H9 (cell line): ENCODE data around the gene VPS9D1. TPM values are rescaled to one million over a fixed set of nuclear protein-coding genes. Genes with fewer than 3 reads are reported as not detected.
"Not testable (repeated sequence)": the region's sequence is repeated elsewhere in the genome, so short reads cannot be mapped to it uniquely, and the experiment has no call there.

Source experiments
- DNase-seq: peaks from one replicate; pipeline ENCODE4 v3.0.0-alpha.2; 2017
- H2AFZ ChIP-seq: one replicate; pipeline ENCODE4 v1.6.1; 2013; ENCODE audit warnings: mild to moderate bottlenecking, low read length, control low read depth, moderate library complexity
- H2AK5ac ChIP-seq: 2 replicates; pipeline ENCODE4 v1.6.1; 2013; ENCODE audit warnings: low read length, control low read depth, mixed read lengths; ENCODE audit not compliant: insufficient read length
- H2BK120ac ChIP-seq: one replicate; pipeline ENCODE4 v1.6.1; 2013; ENCODE audit warnings: low read depth, mild to moderate bottlenecking, low read length, control low read depth, inconsistent platforms; ENCODE audit not compliant: poor library complexity, severe bottlenecking
- H2BK12ac ChIP-seq: 2 replicates; pipeline ENCODE4 v1.6.1; 2013; ENCODE audit warnings: low read length, control low read depth, mixed read lengths, low read depth; ENCODE audit not compliant: insufficient read length
- H2BK15ac ChIP-seq: 2 replicates; pipeline ENCODE4 v1.6.1; 2013; ENCODE audit warnings: low read depth, low read length, control low read depth
- H2BK20ac ChIP-seq: one replicate; pipeline ENCODE4 v1.6.1; 2013; ENCODE audit warnings: low read depth, mild to moderate bottlenecking, low read length, control low read depth, inconsistent platforms; ENCODE audit not compliant: poor library complexity, severe bottlenecking
- H2BK5ac ChIP-seq: 2 replicates; pipeline ENCODE4 v1.6.1; 2013; ENCODE audit warnings: low read length, control low read depth, mixed read lengths; ENCODE audit not compliant: insufficient read length
- H3K14ac ChIP-seq: 2 replicates; pipeline ENCODE4 v1.6.1; 2013; ENCODE audit warnings: low read length, control low read depth; ENCODE audit not compliant: insufficient read depth
- H3K18ac ChIP-seq: 2 replicates; pipeline ENCODE4 v1.6.1; 2013; ENCODE audit warnings: low read depth, mild to moderate bottlenecking, mixed read lengths, low read length, control low read depth; ENCODE audit not compliant: insufficient read length
- H3K23ac ChIP-seq: 2 replicates; pipeline ENCODE4 v1.6.1; 2013; ENCODE audit warnings: low read length, control low read depth, mixed read lengths, low read depth; ENCODE audit not compliant: insufficient read length
- H3K23me2 ChIP-seq: 2 replicates; pipeline ENCODE4 v1.6.1; 2013; ENCODE audit warnings: low read depth, mild to moderate bottlenecking, mixed read lengths, low read length, control low read depth; ENCODE audit not compliant: insufficient read length, poor library complexity, severe bottlenecking
- H3K27ac ChIP-seq: 2 replicates; pipeline ENCODE4 v1.5.1; 2013; ENCODE audit warnings: low read length, control low read depth, mixed read lengths, low read depth; ENCODE audit not compliant: insufficient read length
- H3K27me3 ChIP-seq: 2 replicates; pipeline ENCODE4 v1.6.1; 2013; ENCODE audit warnings: low read length, control low read depth, inconsistent platforms; ENCODE audit not compliant: insufficient read depth
- H3K4ac ChIP-seq: 2 replicates; pipeline ENCODE4 v1.6.1; 2013; ENCODE audit warnings: low read depth, mild to moderate bottlenecking, control low read depth, inconsistent platforms, low read length, moderate library complexity
- H3K4me1 ChIP-seq: 2 replicates; pipeline ENCODE4 v1.6.1; 2013; ENCODE audit warnings: low read length, control low read depth, inconsistent platforms; ENCODE audit not compliant: insufficient read depth
- H3K4me2 ChIP-seq: 2 replicates; pipeline ENCODE4 v1.6.1; 2013; ENCODE audit warnings: low read length, control low read depth, mixed read lengths; ENCODE audit not compliant: insufficient read length, insufficient read depth
- H3K56ac ChIP-seq: 2 replicates; pipeline ENCODE4 v1.6.1; 2013; ENCODE audit warnings: low read depth, mild to moderate bottlenecking, mixed read lengths, low read length, control low read depth; ENCODE audit not compliant: insufficient read length
- H3K79me1 ChIP-seq: 2 replicates; pipeline ENCODE4 v1.6.1; 2013; ENCODE audit warnings: low read depth, mild to moderate bottlenecking, moderate library complexity, low read length, control low read depth, inconsistent platforms; ENCODE audit not compliant: insufficient read depth, poor library complexity, severe bottlenecking
- H3K79me2 ChIP-seq: 2 replicates; pipeline ENCODE4 v1.6.1; 2013; ENCODE audit warnings: low read length, control low read depth, inconsistent platforms; ENCODE audit not compliant: insufficient read depth
- H3K9ac ChIP-seq: 2 replicates; pipeline ENCODE4 v1.6.1; 2013; ENCODE audit warnings: low read length, control low read depth, mixed read lengths; ENCODE audit not compliant: insufficient read length; ENCODE audit errors: extremely low read depth
- H3K9me3 ChIP-seq: one replicate; pipeline ENCODE4 v1.6.1; 2013; ENCODE audit warnings: low read depth, low read length, inconsistent platforms; ENCODE audit not compliant: control insufficient read depth
- H3T11ph ChIP-seq: one replicate; pipeline ENCODE4 v1.6.1; 2013; ENCODE audit warnings: mild to moderate bottlenecking, low read length, control low read depth, inconsistent platforms
- H4K20me1 ChIP-seq: one replicate; pipeline ENCODE4 v1.6.1; 2013; ENCODE audit not compliant: control insufficient read depth, insufficient read length, insufficient read depth
- H4K5ac ChIP-seq: 2 replicates; pipeline ENCODE4 v1.6.1; 2013; ENCODE audit warnings: low read depth, mild to moderate bottlenecking, mixed read lengths, low read length, control low read depth; ENCODE audit not compliant: insufficient read length
- H4K8ac ChIP-seq: replicated peaks from 2 replicates; pipeline ENCODE4 v1.6.1; 2013; ENCODE audit warnings: low read length, control low read depth, mixed read lengths, low read depth; ENCODE audit not compliant: insufficient read length
- H4K91ac ChIP-seq: 2 replicates; pipeline ENCODE4 v1.6.1; 2013; ENCODE audit warnings: low read depth, mild to moderate bottlenecking, moderate library complexity, mixed read lengths, low read length, control low read depth; ENCODE audit not compliant: insufficient read length
- H3K27ac Mint-ChIP-seq, 3 experiments: 2 replicates in 2 of 3; 3 replicates in 1 of 3; pipeline ENCODE4 v1.8.0; 2020 to 2021; ENCODE audit warnings: mixed read lengths in 3 of 3, mild to moderate bottlenecking in 1 of 3, moderate library complexity in 1 of 3
- H3K27me3 Mint-ChIP-seq: 2 replicates; pipeline ENCODE4 v1.8.0; 2021; ENCODE audit warnings: low read depth, mild to moderate bottlenecking, moderate library complexity, mixed read lengths
- H3K36me3 Mint-ChIP-seq, 3 experiments: 2 replicates in 2 of 3; 3 replicates in 1 of 3; pipeline ENCODE4 v1.8.0; 2020 to 2021; ENCODE audit warnings: low read depth in 3 of 3, mixed read lengths in 3 of 3; ENCODE audit not compliant: insufficient read depth in 1 of 3
- H3K4me1 Mint-ChIP-seq, 2 experiments: 2 replicates each; pipeline ENCODE4 v1.8.0; 2020; ENCODE audit warnings: mixed read lengths in 2 of 2
- H3K4me3 Mint-ChIP-seq, 2 experiments: 2 replicates in 1 of 2; 3 replicates in 1 of 2; pipeline ENCODE4 v1.8.0; 2020 to 2021; ENCODE audit warnings: mild to moderate bottlenecking in 2 of 2, mixed read lengths in 2 of 2, moderate library complexity in 1 of 2
- H3K9me3 Mint-ChIP-seq, 2 experiments: 2 replicates in 1 of 2; 3 replicates in 1 of 2; pipeline ENCODE4 v1.8.0; 2020; ENCODE audit warnings: mild to moderate bottlenecking in 2 of 2, mixed read lengths in 2 of 2, moderate library complexity in 1 of 2
- WGBS: extraction: QIAGEN DNeasy Blood & Tissue Kit; methylation state at CpG from one replicate; pipeline ENCODE4 v1.1.7; 2013; ENCODE audit warnings: missing lambda C conversion rate, low lambda C conversion rate, mixed read lengths; ENCODE audit not compliant: insufficient read length; ENCODE audit errors: extremely low coverage; 5-methylcytosine and 5-hydroxymethylcytosine counted together
- total RNA-seq: library from RNA; stranded (reverse); gene quantifications from 2 replicates; pipeline ENCODE4 v1.2.1, GENCODE V29; 2021
- TF ChIP-seq, protein P1 (sequence below): fragments of 200-600 bp; sonication (generic); conservative IDR thresholded peaks from 3 replicates; pipeline ENCODE4 v1.8.0; 2021; ENCODE audit warnings: antibody characterized with exemption, mild to moderate bottlenecking

The VPS9D1 gene
- total RNA-seq, 1 experiment from 2014 or later: 6.0 TPM

DNA sequence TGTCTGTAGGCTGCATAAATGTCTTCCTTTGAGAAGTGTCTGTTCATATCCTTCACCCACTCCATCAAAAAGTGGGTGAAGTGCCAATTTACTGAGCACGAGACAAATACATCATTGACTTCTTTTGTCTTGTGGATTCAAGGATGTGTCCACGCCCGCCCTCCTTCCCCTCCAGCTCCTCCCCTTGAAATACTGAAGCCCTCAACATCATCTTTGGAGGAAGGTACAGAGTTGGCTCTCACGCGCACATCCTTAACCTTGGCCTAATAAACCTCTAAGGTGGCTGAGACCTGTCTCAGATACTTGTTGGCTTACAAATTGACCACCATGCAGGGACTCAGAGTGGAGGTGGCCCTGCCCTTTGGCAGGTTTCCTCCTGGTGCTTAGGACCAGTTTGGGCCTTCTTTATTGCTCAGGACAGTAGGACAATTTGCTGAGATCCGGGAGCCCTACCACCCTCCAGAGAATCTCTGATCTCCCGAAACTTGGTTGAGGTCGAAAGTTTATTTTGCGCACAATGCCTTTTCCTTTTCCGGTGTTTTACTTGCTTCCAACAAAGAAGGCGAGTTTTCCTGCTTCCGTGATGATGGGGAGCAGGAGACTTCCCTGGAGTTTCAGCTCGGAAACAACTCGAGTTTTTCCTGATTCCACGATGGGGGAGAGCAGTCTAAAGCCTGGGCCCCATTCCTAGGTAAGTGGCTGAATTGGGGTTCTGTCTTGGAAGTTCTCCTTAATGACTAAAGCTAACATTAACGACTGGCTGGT is 48.3 kb downstream of the VPS9D1 start:
- Histone ChIP-seq H3K79me2 (no peaks in the 10 kb centered on the region), H4K8ac (no peak overlapping the region), H3K56ac (no peak overlapping the region), H3K4me1 (no peaks in the 10 kb centered on the region), H3K27ac (no peak overlapping the region), H2BK12ac (no peak overlapping the region), H3T11ph (no peak overlapping the region), H3K18ac (no peak overlapping the region), H2BK5ac (no peak overlapping the region), H3K4me2 (no peak overlapping the region), H3K4ac (no peak overlapping the region), H4K20me1 (no peaks in the 10 kb centered on the region), H3K23ac (no peak overlapping the region), H2AFZ (no peak overlapping the region), H3K9ac (no peak overlapping the region), H2BK15ac (no peak overlapping the region), H2BK20ac (no peak overlapping the region), H2BK120ac (no peak overlapping the region), H4K5ac (no peak overlapping the region), H3K14ac (no peak overlapping the region), H2AK5ac (no peak overlapping the region), H3K23me2 (no peaks in the 10 kb centered on the region), H3K79me1 (no peaks in the 10 kb centered on the region), H3K27me3 (no peaks in the 10 kb centered on the region), H3K9me3 (no peaks in the 10 kb centered on the region), H4K91ac (no peak overlapping the region)
- Mint-ChIP-seq H3K27me3 (no peaks in the 10 kb centered on the region; the same call in 1 of the 2 replicates), H3K36me3 (peaks cover 15 to 25% (median 24%) of the 10 kb centered on the region in 3 experiments), H3K27ac (no peak overlapping the region), H3K4me1 (no peaks in the 10 kb centered on the region), H3K4me3 (no peak overlapping the region), H3K9me3 (peaks cover 34 to 35% of the 10 kb centered on the region in 2 experiments)
- TF ChIP-seq, protein P1, sequence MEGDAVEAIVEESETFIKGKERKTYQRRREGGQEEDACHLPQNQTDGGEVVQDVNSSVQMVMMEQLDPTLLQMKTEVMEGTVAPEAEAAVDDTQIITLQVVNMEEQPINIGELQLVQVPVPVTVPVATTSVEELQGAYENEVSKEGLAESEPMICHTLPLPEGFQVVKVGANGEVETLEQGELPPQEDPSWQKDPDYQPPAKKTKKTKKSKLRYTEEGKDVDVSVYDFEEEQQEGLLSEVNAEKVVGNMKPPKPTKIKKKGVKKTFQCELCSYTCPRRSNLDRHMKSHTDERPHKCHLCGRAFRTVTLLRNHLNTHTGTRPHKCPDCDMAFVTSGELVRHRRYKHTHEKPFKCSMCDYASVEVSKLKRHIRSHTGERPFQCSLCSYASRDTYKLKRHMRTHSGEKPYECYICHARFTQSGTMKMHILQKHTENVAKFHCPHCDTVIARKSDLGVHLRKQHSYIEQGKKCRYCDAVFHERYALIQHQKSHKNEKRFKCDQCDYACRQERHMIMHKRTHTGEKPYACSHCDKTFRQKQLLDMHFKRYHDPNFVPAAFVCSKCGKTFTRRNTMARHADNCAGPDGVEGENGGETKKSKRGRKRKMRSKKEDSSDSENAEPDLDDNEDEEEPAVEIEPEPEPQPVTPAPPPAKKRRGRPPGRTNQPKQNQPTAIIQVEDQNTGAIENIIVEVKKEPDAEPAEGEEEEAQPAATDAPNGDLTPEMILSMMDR: no peak
- WGBS: no CpG with 5 or more reads among the region's 16 CpGs
- no peak for DNase-seq

DNA sequence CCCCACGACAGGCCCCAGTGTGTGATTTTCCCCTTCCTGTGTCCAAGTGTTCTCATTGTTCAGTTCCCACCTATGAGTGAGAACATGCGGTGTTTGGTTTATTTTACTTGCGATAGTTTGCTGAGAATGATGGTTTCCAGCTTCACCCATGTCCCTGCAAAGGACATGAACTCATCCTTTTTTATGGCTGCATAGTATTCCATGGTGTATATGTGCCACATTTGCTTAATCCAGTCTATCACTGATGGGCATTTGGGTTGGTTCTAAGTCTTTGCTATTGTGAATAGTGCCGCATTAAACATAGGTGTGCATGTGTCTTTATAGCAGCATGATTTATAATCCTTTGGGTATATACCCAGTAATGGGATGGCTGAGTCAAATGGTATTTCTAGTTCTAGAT is 49.1 kb downstream of the VPS9D1 start:
- not testable (repeated sequence) for H2BK120ac ChIP-seq
- peaks cover 17 to 29% (median 26%) of the 10 kb centered on the region in 3 experiments for H3K36me3 Mint-ChIP-seq

More for the DNA sequence above, 49.1 kb downstream of the VPS9D1 start:
- not testable (repeated sequence) for H3K23me2 ChIP-seq, H3K4me1 Mint-ChIP-seq, H2AK5ac ChIP-seq, H2AFZ ChIP-seq, H3K9ac ChIP-seq, H3K27ac Mint-ChIP-seq, H3K23ac ChIP-seq, H3K4me1 ChIP-seq, H2BK15ac ChIP-seq, H3K56ac ChIP-seq, H3K14ac ChIP-seq, H3K4me2 ChIP-seq, H4K8ac ChIP-seq, H3K79me1 ChIP-seq, H3K27me3 ChIP-seq, H3K9me3 ChIP-seq, DNase-seq, H3K4me3 Mint-ChIP-seq, H2BK12ac ChIP-seq, H4K5ac ChIP-seq, H3K79me2 ChIP-seq, H2BK5ac ChIP-seq, H3K4ac ChIP-seq, H4K91ac ChIP-seq, H3K18ac ChIP-seq, H4K20me1 ChIP-seq, H2BK20ac ChIP-seq, H3K27me3 Mint-ChIP-seq, H3K27ac ChIP-seq, H3T11ph ChIP-seq
- peaks cover 31 to 34% of the 10 kb centered on the region in 2 experiments for H3K9me3 Mint-ChIP-seq
- no CpG with 5 or more reads among the region's 4 CpGs for WGBS
